ENCODE measurements around the gene MATK. TPM values are rescaled to one million over a fixed set of nuclear protein-coding genes. Genes with fewer than 3 reads are reported as not detected.

MATK gene
- total RNA-seq, 1 donor from 2014 or later, result 0.50 TPM

GRCh38 chr19:3805859-3806258 is 19.7 kb upstream of the MATK start:
- peaks cover 23% of the 10 kb centered on the region for H3K27me3 ChIP-seq (ENCODE audit: control insufficient read depth, insufficient read depth, low read length)
- DNase-seq (ENCODE audit: low read depth), result no peak
- no peak for TF ChIP-seq CTCF (IDR thresholded peaks at IDR 0.05; ENCODE audit: insufficient read depth, low read length, poor library complexity, severe bottlenecking)
- H3K36me3 ChIP-seq (ENCODE audit: control insufficient read depth, insufficient read depth, low read length), result no peaks in the 10 kb centered on the region
- no peak overlapping the region for H3K4me3 ChIP-seq (ENCODE audit: low read depth, low read length)

DNA sequence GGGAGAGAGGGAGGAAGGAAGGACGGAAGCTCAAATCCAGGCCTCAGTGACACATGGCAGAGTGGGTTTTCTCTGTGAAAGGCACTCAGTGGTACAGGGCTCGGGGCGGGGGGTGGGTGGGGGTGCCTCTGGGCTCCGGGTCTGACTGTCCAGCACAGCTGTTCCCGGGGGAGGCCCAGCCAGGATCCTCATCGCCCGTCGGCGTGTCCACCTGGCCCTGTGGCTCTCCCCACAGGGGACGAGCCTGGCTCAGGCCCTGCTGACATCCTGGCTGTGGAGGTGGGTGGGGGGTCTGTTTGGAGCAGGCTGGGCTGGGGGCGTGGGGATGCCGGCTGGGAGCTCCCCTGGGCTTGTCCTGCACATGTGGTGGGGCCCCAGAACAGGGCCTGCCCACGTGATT is 18.2 kb upstream of the MATK start:
- no peak for TF ChIP-seq CTCF (IDR thresholded peaks at IDR 0.05; ENCODE audit: insufficient read depth, low read length, poor library complexity, severe bottlenecking)
- H3K27me3 ChIP-seq (ENCODE audit: control insufficient read depth, insufficient read depth, low read length), result peaks cover 21% of the 10 kb centered on the region
- no peak for DNase-seq (ENCODE audit: low read depth)

GRCh38 chr19:3803986-3804385 is 17.8 kb upstream of the MATK start:
- no peak for DNase-seq (ENCODE audit: low read depth)
- Histone ChIP-seq H3K4me3 (ENCODE audit: low read depth, low read length) (no peak overlapping the region), H3K36me3 (ENCODE audit: control insufficient read depth, insufficient read depth, low read length) (no peaks in the 10 kb centered on the region), H3K27me3 (ENCODE audit: control insufficient read depth, insufficient read depth, low read length) (peaks cover 21% of the 10 kb centered on the region)
- no peak for TF ChIP-seq CTCF (IDR thresholded peaks at IDR 0.05; ENCODE audit: insufficient read depth, low read length, poor library complexity, severe bottlenecking)

More for the DNA sequence above, 18.2 kb upstream of the MATK start:
- H3K36me3 ChIP-seq (ENCODE audit: control insufficient read depth, insufficient read depth, low read length), result no peaks in the 10 kb centered on the region
- H3K4me3 ChIP-seq (ENCODE audit: low read depth, low read length), result no peak overlapping the region

- H3K4me3 ChIP-seq (ENCODE audit: low read depth, low read length), result no peak overlapping the region
- TF ChIP-seq CTCF (IDR thresholded peaks at IDR 0.05; ENCODE audit: insufficient read depth, low read length, poor library complexity, severe bottlenecking), result no peak
- DNase-seq (ENCODE audit: low read depth), result no peak
These were observed 17.1 kb upstream of the MATK start for GRCh38 chr19:3803114-3803888.

GRCh38 chr19:3801412-3802096 is 15.4 kb upstream of the MATK start:
- H3K36me3 ChIP-seq (ENCODE audit: control insufficient read depth, insufficient read depth, low read length), result no peaks in the 10 kb centered on the region
- no peak overlapping the region for H3K4me3 ChIP-seq (ENCODE audit: low read depth, low read length)
- DNase-seq (ENCODE audit: low read depth), result no peak
- H3K27me3 ChIP-seq (ENCODE audit: control insufficient read depth, insufficient read depth, low read length), result peaks cover 21% of the 10 kb centered on the region
- no peak for TF ChIP-seq CTCF (IDR thresholded peaks at IDR 0.05; ENCODE audit: insufficient read depth, low read length, poor library complexity, severe bottlenecking)

More at GRCh38 chr19:3803114-3803888, 17.1 kb upstream of the MATK start:
- Histone ChIP-seq H3K36me3 (ENCODE audit: control insufficient read depth, insufficient read depth, low read length) (no peaks in the 10 kb centered on the region), H3K27me3 (ENCODE audit: control insufficient read depth, insufficient read depth, low read length) (peaks cover 21% of the 10 kb centered on the region)

Data from kidney epithelial cell (primary cell).